Measurements from ENCODE around the gene ABCA2. TPM values are rescaled to one million over a fixed set of nuclear protein-coding genes. Genes with fewer than 3 reads are reported as not detected.

The ABCA2 gene
- polyA plus RNA-seq, 2 donors, result 7.7 to 14.7 TPM

- no peaks in the 10 kb centered on the region for H3K27me3 ChIP-seq (ENCODE audit: control insufficient read depth in 1 of 2, insufficient read depth in 2 of 2, low read length in 2 of 2)
- WGBS, 2 donors, result 77 to 82% methylated on average over 36 of the region's 36 CpGs
- peaks cover 0 to 25% of the 10 kb centered on the region in 2 donors for H3K36me3 ChIP-seq (ENCODE audit: control insufficient read depth in 2 of 2, insufficient read depth in 2 of 2, low read length in 1 of 2)
These were observed 9.1 kb downstream of the ABCA2 start for GRCh38 chr9:137018761-137019559.

GRCh38 chr9:137017791-137018497 lies 10.1 kb downstream of the ABCA2 start:
- Histone ChIP-seq H3K27ac (ENCODE audit: low read depth in 2 of 2, low read length in 1 of 2) (no peak overlapping the region), H3K36me3 (ENCODE audit: control insufficient read depth in 2 of 2, insufficient read depth in 2 of 2, low read length in 1 of 2) (peaks cover 0 to 23% of the 10 kb centered on the region in 2 donors), H3K4me3 (ENCODE audit: low read depth in 1 of 2, low read length in 2 of 2) (no peak overlapping the region), H3K9me3 (ENCODE audit: control insufficient read depth in 2 of 2, insufficient read depth in 1 of 2, low read depth in 1 of 2, low read length in 1 of 2) (peaks cover 0 to 3% of the 10 kb centered on the region in 2 donors), H3K27me3 (ENCODE audit: control insufficient read depth in 1 of 2, insufficient read depth in 2 of 2, low read length in 2 of 2) (no peaks in the 10 kb centered on the region), H3K4me1 (ENCODE audit: control insufficient read depth in 2 of 2, insufficient read depth in 2 of 2, low read length in 1 of 2) (no peaks in the 10 kb centered on the region)
- 91 to 93% methylated on average over 45 of the region's 45 CpGs for WGBS, 2 donors

More at GRCh38 chr9:137018761-137019559, 9.1 kb downstream of the ABCA2 start:
- no peak overlapping the region for H3K27ac ChIP-seq (ENCODE audit: low read depth in 2 of 2, low read length in 1 of 2)
- no peaks in the 10 kb centered on the region for H3K4me1 ChIP-seq (ENCODE audit: control insufficient read depth in 2 of 2, insufficient read depth in 2 of 2, low read length in 1 of 2)
- H3K4me3 ChIP-seq (ENCODE audit: low read depth in 1 of 2, low read length in 2 of 2), result no peak overlapping the region
- H3K9me3 ChIP-seq (ENCODE audit: control insufficient read depth in 2 of 2, insufficient read depth in 1 of 2, low read depth in 1 of 2, low read length in 1 of 2), result peaks cover 0 to 3% of the 10 kb centered on the region in 2 donors

GRCh38 chr9:137017071-137017470 lies 11.0 kb downstream of the ABCA2 start:
- peaks cover 0 to 3% of the 10 kb centered on the region in 2 donors for H3K9me3 ChIP-seq (ENCODE audit: control insufficient read depth in 2 of 2, insufficient read depth in 1 of 2, low read depth in 1 of 2, low read length in 1 of 2)
- no peak overlapping the region for H3K27ac ChIP-seq (ENCODE audit: low read depth in 2 of 2, low read length in 1 of 2)
- H3K4me1 ChIP-seq (ENCODE audit: control insufficient read depth in 2 of 2, insufficient read depth in 2 of 2, low read length in 1 of 2), result no peaks in the 10 kb centered on the region
- no peaks in the 10 kb centered on the region for H3K27me3 ChIP-seq (ENCODE audit: control insufficient read depth in 1 of 2, insufficient read depth in 2 of 2, low read length in 2 of 2)
- H3K4me3 ChIP-seq (ENCODE audit: low read depth in 1 of 2, low read length in 2 of 2), result no peak overlapping the region
- H3K36me3 ChIP-seq (ENCODE audit: control insufficient read depth in 2 of 2, insufficient read depth in 2 of 2, low read length in 1 of 2), result peaks cover 0 to 27% of the 10 kb centered on the region in 2 donors
- WGBS, 2 donors, result 97 to 98% methylated on average over 28 of the region's 28 CpGs

- WGBS, 2 donors, result 92 to 98% methylated on average over 16 of the region's 16 CpGs
- peaks cover 0 to 30% of the 10 kb centered on the region in 2 donors for H3K36me3 ChIP-seq (ENCODE audit: control insufficient read depth in 2 of 2, insufficient read depth in 2 of 2, low read length in 1 of 2)
- H3K27me3 ChIP-seq (ENCODE audit: control insufficient read depth in 1 of 2, insufficient read depth in 2 of 2, low read length in 2 of 2), result no peaks in the 10 kb centered on the region
These were observed 11.6 kb downstream of the ABCA2 start for GRCh38 chr9:137016436-137016835.

GRCh38 chr9:137015976-137016375 lies 12.1 kb downstream of the ABCA2 start:
- Histone ChIP-seq H3K27ac (ENCODE audit: low read depth in 2 of 2, low read length in 1 of 2) (no peak overlapping the region), H3K4me3 (ENCODE audit: low read depth in 1 of 2, low read length in 2 of 2) (no peak overlapping the region), H3K27me3 (ENCODE audit: control insufficient read depth in 1 of 2, insufficient read depth in 2 of 2, low read length in 2 of 2) (no peaks in the 10 kb centered on the region), H3K9me3 (ENCODE audit: control insufficient read depth in 2 of 2, insufficient read depth in 1 of 2, low read depth in 1 of 2, low read length in 1 of 2) (no peaks in the 10 kb centered on the region), H3K4me1 (ENCODE audit: control insufficient read depth in 2 of 2, insufficient read depth in 2 of 2, low read length in 1 of 2) (no peaks in the 10 kb centered on the region), H3K36me3 (ENCODE audit: control insufficient read depth in 2 of 2, insufficient read depth in 2 of 2, low read length in 1 of 2) (peaks cover 0 to 31% of the 10 kb centered on the region in 2 donors)
- WGBS, 2 donors, result 96% methylated on average over 21 of the region's 21 CpGs

More at GRCh38 chr9:137016436-137016835, 11.6 kb downstream of the ABCA2 start:
- H3K27ac ChIP-seq (ENCODE audit: low read depth in 2 of 2, low read length in 1 of 2), result no peak overlapping the region
- no peak overlapping the region for H3K4me3 ChIP-seq (ENCODE audit: low read depth in 1 of 2, low read length in 2 of 2)
- no peaks in the 10 kb centered on the region for H3K4me1 ChIP-seq (ENCODE audit: control insufficient read depth in 2 of 2, insufficient read depth in 2 of 2, low read length in 1 of 2)
- no peaks in the 10 kb centered on the region for H3K9me3 ChIP-seq (ENCODE audit: control insufficient read depth in 2 of 2, insufficient read depth in 1 of 2, low read depth in 1 of 2, low read length in 1 of 2)

- no peak overlapping the region for H3K27ac ChIP-seq (ENCODE audit: low read depth in 2 of 2, low read length in 1 of 2)
- H3K4me1 ChIP-seq (ENCODE audit: control insufficient read depth in 2 of 2, insufficient read depth in 2 of 2, low read length in 1 of 2), result no peaks in the 10 kb centered on the region
- whole genome bisulfite sequencing, 2 donors, result 97 to 98% methylated on average over 25 of the region's 25 CpGs
- no peak overlapping the region for H3K4me3 ChIP-seq (ENCODE audit: low read depth in 1 of 2, low read length in 2 of 2)
- peaks cover 0 to 32% of the 10 kb centered on the region in 2 donors for H3K36me3 ChIP-seq (ENCODE audit: control insufficient read depth in 2 of 2, insufficient read depth in 2 of 2, low read length in 1 of 2)
- no peaks in the 10 kb centered on the region for H3K9me3 ChIP-seq (ENCODE audit: control insufficient read depth in 2 of 2, insufficient read depth in 1 of 2, low read depth in 1 of 2, low read length in 1 of 2)
- H3K27me3 ChIP-seq (ENCODE audit: control insufficient read depth in 1 of 2, insufficient read depth in 2 of 2, low read length in 2 of 2), result no peaks in the 10 kb centered on the region
These were observed 12.5 kb downstream of the ABCA2 start for GRCh38 chr9:137015540-137015930.

- peaks cover 0 to 35% of the 10 kb centered on the region in 2 donors for H3K36me3 ChIP-seq (ENCODE audit: control insufficient read depth in 2 of 2, insufficient read depth in 2 of 2, low read length in 1 of 2)
These were observed 13.1 kb downstream of the ABCA2 start for GRCh38 chr9:137014776-137015539.

GRCh38 chr9:137014166-137014565 lies 13.9 kb downstream of the ABCA2 start:
- peaks cover 0 to 38% of the 10 kb centered on the region in 2 donors for H3K36me3 ChIP-seq (ENCODE audit: control insufficient read depth in 2 of 2, insufficient read depth in 2 of 2, low read length in 1 of 2)

More at GRCh38 chr9:137014776-137015539, 13.1 kb downstream of the ABCA2 start:
- Histone ChIP-seq H3K27me3 (ENCODE audit: control insufficient read depth in 1 of 2, insufficient read depth in 2 of 2, low read length in 2 of 2) (no peaks in the 10 kb centered on the region), H3K4me3 (ENCODE audit: low read depth in 1 of 2, low read length in 2 of 2) (no peak overlapping the region), H3K27ac (ENCODE audit: low read depth in 2 of 2, low read length in 1 of 2) (no peak overlapping the region), H3K4me1 (ENCODE audit: control insufficient read depth in 2 of 2, insufficient read depth in 2 of 2, low read length in 1 of 2) (no peaks in the 10 kb centered on the region), H3K9me3 (ENCODE audit: control insufficient read depth in 2 of 2, insufficient read depth in 1 of 2, low read depth in 1 of 2, low read length in 1 of 2) (no peaks in the 10 kb centered on the region)
- WGBS, 2 donors, result 95 to 97% methylated on average over 36 of the region's 36 CpGs

GRCh38 chr9:137013571-137013940 lies 14.5 kb downstream of the ABCA2 start:
- no peak overlapping the region for H3K4me3 ChIP-seq (ENCODE audit: low read depth in 1 of 2, low read length in 2 of 2)
- H3K9me3 ChIP-seq (ENCODE audit: control insufficient read depth in 2 of 2, insufficient read depth in 1 of 2, low read depth in 1 of 2, low read length in 1 of 2), result no peaks in the 10 kb centered on the region
- no peak overlapping the region for H3K27ac ChIP-seq (ENCODE audit: low read depth in 2 of 2, low read length in 1 of 2)
- no peaks in the 10 kb centered on the region for H3K27me3 ChIP-seq (ENCODE audit: control insufficient read depth in 1 of 2, insufficient read depth in 2 of 2, low read length in 2 of 2)
- H3K36me3 ChIP-seq (ENCODE audit: control insufficient read depth in 2 of 2, insufficient read depth in 2 of 2, low read length in 1 of 2), result peaks cover 0 to 34% of the 10 kb centered on the region in 2 donors
- 91 to 95% methylated on average over 16 to 20 of the region's 20 CpGs for WGBS, 2 donors
- no peaks in the 10 kb centered on the region for H3K4me1 ChIP-seq (ENCODE audit: control insufficient read depth in 2 of 2, insufficient read depth in 2 of 2, low read length in 1 of 2)

More at GRCh38 chr9:137014166-137014565, 13.9 kb downstream of the ABCA2 start:
- Histone ChIP-seq H3K9me3 (ENCODE audit: control insufficient read depth in 2 of 2, insufficient read depth in 1 of 2, low read depth in 1 of 2, low read length in 1 of 2) (no peaks in the 10 kb centered on the region), H3K27me3 (ENCODE audit: control insufficient read depth in 1 of 2, insufficient read depth in 2 of 2, low read length in 2 of 2) (no peaks in the 10 kb centered on the region), H3K4me3 (ENCODE audit: low read depth in 1 of 2, low read length in 2 of 2) (no peak overlapping the region), H3K27ac (ENCODE audit: low read depth in 2 of 2, low read length in 1 of 2) (no peak overlapping the region), H3K4me1 (ENCODE audit: control insufficient read depth in 2 of 2, insufficient read depth in 2 of 2, low read length in 1 of 2) (no peaks in the 10 kb centered on the region)
- 89 to 94% methylated on average over 21 to 23 of the region's 23 CpGs for WGBS, 2 donors

Measured in esophagus (tissue), 2 donors.